NOMO-1 (cell line): Measurements from ENCODE around the gene TNP2.
A peak's percentile ranks its signal among the peaks of the same experiment; 100 is the strongest.

Experiments
- DNase-seq, 2 experiments: peaks; one replicate each; lab custom pipeline; 2025; ENCODE audit not compliant: unreplicated experiment in 2 of 2; lab: John Stamatoyannopoulos, UW

Gene TNP2

DNA sequence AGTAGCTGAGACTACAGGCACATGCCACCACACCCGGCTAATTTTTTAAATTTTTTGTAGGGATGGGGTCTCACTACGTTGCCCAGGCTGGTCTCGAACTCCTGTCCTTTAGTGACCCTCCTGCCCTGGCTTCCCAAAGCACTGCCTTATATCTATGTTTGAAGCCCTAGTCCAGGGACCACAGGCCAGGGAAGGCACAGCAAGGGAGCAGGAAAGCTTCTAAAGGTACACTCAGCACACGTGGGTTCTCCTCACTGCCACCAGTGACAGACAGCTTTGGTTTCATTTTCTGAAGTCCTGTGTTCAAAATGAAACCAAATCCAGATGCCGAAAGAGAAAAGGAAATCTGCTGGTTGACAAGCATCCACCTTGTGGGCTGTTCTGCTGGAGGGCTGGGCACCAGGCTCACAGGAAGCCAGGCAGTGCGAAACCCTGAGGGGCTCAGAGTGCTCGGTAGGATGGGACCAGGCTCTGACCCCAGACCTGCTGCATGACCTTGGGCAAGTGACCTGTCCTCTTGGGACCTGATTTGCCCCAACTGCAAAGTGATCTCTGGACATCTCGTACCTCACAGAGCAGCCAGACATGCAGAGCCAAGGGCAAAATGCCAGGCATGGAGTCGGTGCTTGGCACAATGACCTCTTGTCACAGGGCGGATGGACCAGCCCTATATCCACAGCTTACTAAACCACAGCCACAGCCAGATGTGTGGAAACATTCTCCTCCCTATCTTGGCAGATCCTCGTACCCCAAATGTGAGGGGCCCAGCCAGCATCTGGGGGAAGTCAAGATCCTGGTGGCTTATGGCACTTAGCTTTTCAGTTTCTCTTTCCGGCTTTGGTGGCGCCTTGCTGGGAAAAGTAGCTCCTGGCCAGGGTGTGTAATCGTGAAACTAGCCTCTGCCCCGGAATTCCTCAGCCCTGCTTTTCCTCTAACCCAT lies 10.3 kb downstream of the TNP2 start:
- DNase-seq: peak in 1 of 2 experiments; percentile 22

DNA sequence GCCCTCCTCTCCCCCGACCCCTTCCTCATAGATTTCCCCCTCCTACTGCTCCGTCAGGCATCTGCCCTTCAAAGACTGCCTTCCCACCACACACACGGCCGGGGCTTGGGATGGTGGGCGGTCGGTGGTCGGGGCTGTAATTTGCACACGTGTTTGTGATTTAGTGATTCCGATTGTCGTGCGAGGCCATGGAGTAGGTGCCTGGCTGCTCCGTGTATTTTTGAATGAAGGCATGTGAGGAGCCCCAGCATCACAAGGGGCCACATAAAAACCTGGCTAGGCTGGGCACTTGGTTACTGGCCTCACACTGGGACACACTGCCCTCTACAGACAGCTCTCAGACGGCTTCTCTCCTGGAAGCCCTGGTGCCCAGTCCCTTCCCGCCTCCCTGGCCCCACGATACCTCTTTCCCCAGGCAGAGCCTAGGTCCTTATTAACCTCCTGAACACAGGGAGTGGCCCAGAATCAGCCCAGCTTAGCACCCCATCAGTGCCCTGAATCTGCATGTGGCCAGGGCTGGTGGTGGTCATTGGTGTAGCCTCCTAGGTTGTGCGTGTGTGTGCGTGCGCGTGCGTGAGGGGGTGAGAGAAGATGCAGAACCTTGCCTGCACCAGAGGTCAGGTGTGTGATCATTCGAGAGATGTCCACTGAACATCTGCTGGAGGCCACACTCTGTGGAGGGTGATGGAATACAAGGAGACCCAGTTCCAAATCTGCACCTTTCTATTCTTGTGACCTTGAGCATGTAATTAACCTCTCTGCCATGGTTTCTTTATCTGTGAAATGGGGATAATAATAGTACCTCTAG lies 11.8 kb downstream of the TNP2 start:
- DNase-seq: peak; percentile 73 to 81

DNA sequence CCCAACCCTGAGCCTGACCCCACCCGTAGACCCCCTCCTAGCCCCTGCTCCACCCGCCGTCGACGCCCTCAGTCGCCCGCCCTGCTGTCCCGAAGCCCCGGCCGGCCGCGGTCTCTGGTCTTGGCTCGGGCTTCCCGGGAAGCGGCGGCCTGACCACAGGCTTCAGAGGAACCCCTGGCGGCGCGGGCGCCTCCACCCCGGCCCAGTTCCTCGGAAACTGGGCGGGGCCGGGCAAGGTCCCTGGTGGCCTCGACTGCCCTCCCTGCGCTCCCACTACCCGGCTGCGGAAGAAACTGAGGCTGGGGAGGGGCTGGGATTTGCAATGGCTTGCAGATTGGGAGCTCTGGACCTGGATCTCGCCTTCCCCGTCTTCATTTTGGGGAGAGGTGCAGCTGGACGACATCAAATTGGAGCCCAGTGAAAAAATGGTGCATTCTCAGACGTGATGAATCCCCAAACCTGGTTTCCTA lies 12.4 kb downstream of the TNP2 start:
- no peak for DNase-seq

DNA sequence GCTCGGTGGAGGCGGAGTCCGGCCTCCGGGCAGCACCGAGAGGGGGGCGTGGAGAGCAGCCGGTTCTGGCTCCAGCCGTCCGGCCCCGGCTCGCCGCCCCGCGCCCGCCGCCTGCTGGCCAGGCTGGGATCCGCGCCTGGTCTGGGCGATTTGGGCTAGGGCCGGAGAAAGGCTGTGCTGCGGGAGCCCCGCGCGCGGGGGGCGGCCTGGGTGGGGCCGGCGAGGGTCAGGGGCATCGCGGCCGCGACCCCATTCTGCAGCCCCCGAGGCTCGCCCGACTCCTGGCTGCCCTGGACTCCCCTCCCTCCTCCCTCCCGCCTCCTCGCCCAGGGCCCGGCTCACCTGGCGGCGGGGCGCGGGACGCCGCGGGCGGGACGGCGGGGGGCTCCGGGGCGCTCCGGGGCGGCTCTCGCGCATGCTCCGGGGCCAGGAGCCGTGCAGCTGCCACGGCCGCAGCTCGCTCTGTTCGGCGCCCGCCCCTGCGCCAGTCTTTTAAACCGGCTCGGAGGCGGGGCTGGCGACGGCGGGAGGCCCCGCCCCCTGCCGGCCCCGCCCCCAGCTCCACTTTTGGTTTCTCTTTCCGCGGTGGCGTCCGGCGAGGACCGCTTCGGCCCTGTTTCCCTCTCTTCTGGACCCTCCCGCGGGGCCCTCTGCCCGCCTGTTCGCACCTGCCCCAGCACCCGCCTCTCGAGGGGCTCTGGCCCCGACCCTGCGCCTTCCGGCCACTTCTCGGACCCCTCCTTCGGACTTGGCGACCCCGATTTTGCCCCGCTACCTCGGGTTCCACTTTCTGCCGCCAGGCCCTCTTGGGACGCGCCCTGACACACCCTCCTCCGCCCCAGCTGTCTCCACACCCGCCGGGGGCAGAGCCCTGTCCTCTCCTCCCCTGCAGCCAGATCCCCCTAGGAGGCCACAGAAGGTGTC lies 13.1 kb downstream of the TNP2 start, which contains the start of gene SOCS1:
Gene SOCS1, minus strand, starts transcription at position 468 of the 924 bp plus-strand sequence. CDS start 726 bp downstream, outside the sequence.
- DNase-seq: peak; percentile 78 to 88

GRCh38 chr16:11254913-11255736 lies 14.0 kb downstream of the TNP2 start:
- DNase-seq: peak; percentile 27 to 50

- DNase-seq: no peak
These were observed 14.9 kb downstream of the TNP2 start for GRCh38 chr16:11253995-11254912.

DNA sequence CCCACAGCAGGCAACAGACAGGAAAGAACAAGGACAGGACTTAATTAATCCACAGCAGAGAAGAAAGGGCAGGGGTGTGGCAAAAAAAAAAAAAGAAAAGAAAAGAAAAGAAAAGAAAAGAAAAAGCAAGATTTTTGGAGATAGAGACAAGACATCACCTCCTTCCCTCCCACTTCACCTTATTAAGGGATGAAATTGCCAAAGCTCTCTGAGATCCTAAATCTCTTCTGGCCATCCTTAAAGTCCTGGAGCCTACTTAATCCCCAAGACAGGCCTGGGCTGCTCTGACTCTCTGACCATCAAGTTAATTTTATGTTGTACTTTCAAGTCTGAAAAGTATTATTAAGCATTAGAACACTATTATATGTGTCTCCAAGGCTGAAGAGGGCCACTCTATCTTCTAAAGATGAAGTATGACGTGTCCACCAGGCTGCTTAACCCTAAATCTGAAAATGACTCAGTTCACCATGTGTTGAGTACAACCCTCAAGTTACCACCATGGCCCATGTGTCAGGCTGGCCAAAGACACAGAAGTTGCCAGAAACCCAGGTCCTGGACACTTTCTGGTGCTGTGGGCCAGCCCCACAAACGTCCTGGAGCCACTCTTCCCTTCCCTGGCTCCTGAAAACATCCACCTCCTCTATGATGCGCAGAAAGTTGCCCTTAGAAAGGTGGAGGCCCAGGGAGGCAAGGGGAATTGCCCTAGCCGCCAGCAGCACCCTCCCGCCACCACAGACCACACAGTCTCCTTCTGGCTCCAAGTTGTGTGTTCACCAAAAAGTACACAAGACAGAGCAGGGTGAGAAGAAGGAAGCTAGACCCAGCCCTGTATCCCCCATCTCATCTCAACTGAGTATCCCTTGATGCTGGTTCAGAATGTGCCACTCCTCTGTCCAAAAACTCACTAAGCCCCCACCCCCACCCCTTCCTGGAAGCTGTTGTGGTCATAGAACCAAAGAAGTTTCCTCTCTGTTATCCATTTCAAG lies 15.8 kb downstream of the TNP2 start:
- no peak for DNase-seq

GRCh38 chr16:11252482-11252931 lies 16.6 kb downstream of the TNP2 start:
- no peak for DNase-seq

GRCh38 chr16:11251525-11252481 lies 17.3 kb downstream of the TNP2 start:
- no peak for DNase-seq

- DNase-seq: no peak
These were observed 18.2 kb downstream of the TNP2 start for GRCh38 chr16:11250786-11251524.

GRCh38 chr16:11250091-11250785 lies 18.9 kb downstream of the TNP2 start:
- DNase-seq: no peak

DNA sequence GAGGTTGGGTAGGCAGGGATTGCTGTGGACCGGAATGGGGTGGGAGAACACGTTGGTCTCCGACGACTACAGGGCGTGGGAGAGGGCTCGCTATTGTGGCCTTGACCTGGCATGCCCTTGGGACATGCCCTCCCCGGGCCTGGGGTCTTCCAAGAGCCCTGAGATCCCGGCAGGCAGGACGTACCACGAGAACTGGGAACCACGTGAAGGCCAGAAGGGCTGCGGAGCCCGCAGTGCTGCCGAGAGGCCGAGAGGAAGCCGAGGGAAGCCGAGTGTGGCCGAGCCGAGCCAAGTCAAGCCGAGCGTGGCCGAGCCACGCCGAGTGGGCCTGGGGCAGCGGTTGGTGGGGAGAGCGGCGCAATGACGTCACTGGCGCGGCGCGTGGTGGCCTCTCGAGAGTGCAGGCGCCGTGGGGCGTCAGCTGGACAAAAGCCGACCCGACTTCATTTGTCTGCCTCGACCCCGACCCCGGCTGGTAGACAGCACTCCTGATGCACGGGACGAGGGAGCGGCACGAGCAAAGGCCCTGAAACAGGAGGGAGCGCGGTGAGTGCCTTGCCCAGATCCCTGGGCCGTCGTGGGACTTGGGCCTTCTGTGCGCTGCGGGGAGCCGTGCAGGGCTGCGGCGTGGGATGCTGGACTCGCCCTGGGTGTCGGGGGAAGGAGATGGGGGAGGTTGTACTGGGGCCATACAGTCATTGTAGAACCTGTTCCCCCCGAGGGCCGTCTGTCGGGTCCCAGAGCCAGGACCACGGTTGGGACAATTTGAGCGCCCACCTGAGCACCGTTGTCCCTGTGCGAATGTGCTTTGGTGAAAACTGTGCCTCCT lies 19.7 kb downstream of the TNP2 start:
- DNase-seq: no peak

DNA sequence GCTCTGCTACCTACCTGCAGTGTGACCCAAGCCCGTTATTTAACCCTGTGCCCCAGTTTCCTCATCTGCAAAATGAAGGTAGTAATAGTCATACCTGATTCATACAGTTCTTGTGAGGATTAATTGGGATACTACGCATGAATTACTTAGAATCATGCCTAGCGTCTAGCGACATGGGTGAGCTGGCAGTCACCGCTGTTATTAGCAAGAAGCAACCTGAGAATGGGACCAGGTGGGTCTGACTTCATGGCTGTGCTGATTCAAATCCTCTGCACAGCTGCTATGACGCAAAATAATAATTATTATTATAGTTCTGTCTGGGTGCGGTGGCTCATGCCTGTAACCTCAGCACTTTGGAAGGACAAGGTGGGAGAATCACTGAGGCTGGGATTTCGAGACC lies 21.0 kb downstream of the TNP2 start:
- no peak for DNase-seq

GRCh38 chr16:11245988-11246387 lies 23.1 kb downstream of the TNP2 start:
- DNase-seq: no peak
